SK-N-SH (cell line): ENCODE results near the gene TULP3. TPM values are rescaled to one million over a fixed set of nuclear protein-coding genes. Genes with fewer than 3 reads are reported as not detected.

Source experiments
- CTCF ChIA-PET: fragments of 300-600, 350-600 bp; formaldehyde crosslinking; extraction: SDS; loops from one replicate; lab custom pipeline; 2021; lab: Yijun Ruan, JAX
- POLR2A ChIA-PET: fragments of 350-600 bp; sonication (Branson Sonifier 250); formaldehyde crosslinking; extraction: SDS; loops from one replicate; lab custom pipeline; 2020; ENCODE audit warnings: antibody characterized with exemption, inconsistent platforms; lab: Yijun Ruan, JAX
- DNase-seq: peaks from one replicate; pipeline ENCODE4 v3.0.0; 2012
- H2AFZ ChIP-seq: fragments of 200-600 bp; sonication (generic); 2 replicates; pipeline ENCODE4 v1.8.1; 2016; ENCODE audit warnings: antibody characterized with exemption, mild to moderate bottlenecking, low read depth
- H3F3A ChIP-seq: fragments of 200-600 bp; sonication (generic); replicated peaks from 2 replicates; pipeline ENCODE3; 2016; ENCODE audit warnings: antibody characterized with exemption, mild to moderate bottlenecking; ENCODE audit not compliant: insufficient read depth
- H3K27ac ChIP-seq, 2 experiments: fragments of 200-500 bp in 1 of 2; fragments of 200-600 bp in 1 of 2; sonication (Bioruptor generic) in 1 of 2; sonication (generic), shearing (Covaris generic) in 1 of 2; 2 replicates each; pipeline versions ENCODE4 v1.5.1 to v1.6.1; 2014 to 2016; ENCODE audit warnings: low read depth in 2 of 2, inconsistent platforms in 1 of 2, low read length in 1 of 2, mild to moderate bottlenecking in 1 of 2, mixed read lengths in 1 of 2
- H3K27me3 ChIP-seq: fragments of 200-600 bp; sonication (generic), shearing (Covaris generic); 2 replicates; pipeline ENCODE4 v1.6.1; 2016; ENCODE audit warnings: mixed run types; ENCODE audit not compliant: insufficient read depth
- H3K36me3 ChIP-seq, 2 experiments: fragments of 200-500 bp in 1 of 2; fragments of 200-600 bp in 1 of 2; sonication (Bioruptor generic) in 1 of 2; sonication (generic) in 1 of 2; replicated peaks in 1 of 2; 2 replicates each; pipeline versions ENCODE3 to v1.5.1; 2014 to 2016; ENCODE audit warnings: low read length in 1 of 2, mild to moderate bottlenecking in 1 of 2; ENCODE audit not compliant: insufficient read depth in 2 of 2, control insufficient read depth in 1 of 2
- H3K4me1 ChIP-seq, 2 experiments: fragments of 200-500 bp in 1 of 2; fragments of 200-600 bp in 1 of 2; sonication (Bioruptor generic) in 1 of 2; sonication (generic), shearing (Covaris generic) in 1 of 2; 2 replicates each; pipeline versions ENCODE4 v1.5.1 to v1.6.1; 2014 to 2016; ENCODE audit warnings: low read depth in 1 of 2, low read length in 1 of 2, mixed run types in 1 of 2; ENCODE audit not compliant: insufficient read depth in 2 of 2, control insufficient read depth in 1 of 2
- H3K4me2 ChIP-seq: fragments of 200-600 bp; sonication (generic), shearing (Covaris generic); 2 replicates; pipeline ENCODE4 v1.6.1; 2017; ENCODE audit warnings: mixed run types
- H3K4me3 ChIP-seq, 2 experiments: fragments of 200-500 bp in 1 of 2; fragments of 200-600 bp in 1 of 2; sonication (Bioruptor generic) in 1 of 2; sonication (generic), shearing (Covaris generic) in 1 of 2; 2 replicates each; pipeline versions ENCODE4 v1.5.1 to v1.8.1; 2014 to 2016; ENCODE audit warnings: low read depth in 2 of 2, inconsistent platforms in 1 of 2, low read length in 1 of 2, mild to moderate bottlenecking in 1 of 2, mixed read lengths in 1 of 2, moderate library complexity in 1 of 2
- H3K79me2 ChIP-seq: fragments of 200-600 bp; sonication (generic); 2 replicates; pipeline ENCODE4 v1.8.1; 2017; ENCODE audit warnings: mild to moderate bottlenecking; ENCODE audit not compliant: insufficient read depth
- H3K9ac ChIP-seq: fragments of 200-600 bp; sonication (generic); 2 replicates; pipeline ENCODE4 v1.6.1; 2017; ENCODE audit warnings: mixed run types
- H3K9me2 ChIP-seq: fragments of 200-600 bp; sonication (generic); 2 replicates; pipeline ENCODE4 v1.6.1; 2017; ENCODE audit warnings: mixed run types
- H3K9me3 ChIP-seq: fragments of 200-600 bp; sonication (generic); 2 replicates; pipeline ENCODE4 v1.6.1; 2017; ENCODE audit warnings: mixed run types, mild to moderate bottlenecking, moderate library complexity
- H4K20me1 ChIP-seq: fragments of 200-600 bp; sonication (generic); 2 replicates; pipeline ENCODE4 v1.6.1; 2017; ENCODE audit warnings: mild to moderate bottlenecking, mixed run types; ENCODE audit not compliant: insufficient read depth
- ELF1 ChIP-seq: IDR thresholded peaks from 2 replicates; pipeline ENCODE4 v1.4.0; 2012
- EZH2phosphoT487 ChIP-seq: fragments of 200-600 bp; sonication (generic); IDR thresholded peaks from 2 replicates; pipeline ENCODE4 v1.6.1; 2017; ENCODE audit warnings: low read depth, mixed run types, mild to moderate bottlenecking, antibody characterized with exemption, moderate library complexity, borderline replicate concordance
- FOSL2 ChIP-seq: IDR thresholded peaks from 2 replicates; pipeline ENCODE4 v1.4.0; 2012; ENCODE audit warnings: low read depth, mild to moderate bottlenecking, moderate library complexity, borderline replicate concordance
- FOXJ3 ChIP-seq: sonication (generic); formaldehyde crosslinking; IDR thresholded peaks from 2 replicates; pipeline ENCODE4 v1.5.1; 2020; ENCODE audit warnings: mild to moderate bottlenecking, missing genetic modification reagents
- MAX ChIP-seq: IDR thresholded peaks from 2 replicates; pipeline ENCODE4 v1.4.0; 2012; ENCODE audit warnings: low read depth
- MEF2A ChIP-seq: IDR thresholded peaks from 2 replicates; pipeline ENCODE4 v1.4.0; 2012; ENCODE audit warnings: low read depth, borderline replicate concordance
- RCOR1 ChIP-seq: fragments of 150-350 bp; IDR thresholded peaks from 2 replicates; pipeline ENCODE4 v1.6.1; 2017; ENCODE audit warnings: antibody characterized with exemption, low read length
- RFX5 ChIP-seq: IDR thresholded peaks from 2 replicates; pipeline ENCODE4 v1.6.1; 2012; ENCODE audit warnings: mild to moderate bottlenecking, improper control_type of control experiment, low read length
- RXRA ChIP-seq: IDR thresholded peaks from 2 replicates; pipeline ENCODE4 v1.4.0; 2012; ENCODE audit warnings: low read depth, mild to moderate bottlenecking, borderline replicate concordance
- TAF1 ChIP-seq: IDR thresholded peaks from 2 replicates; pipeline ENCODE4 v1.6.1; 2012; ENCODE audit warnings: low read depth, mild to moderate bottlenecking, low read length, moderate library complexity, borderline replicate concordance
- TEAD4 ChIP-seq: IDR thresholded peaks from 2 replicates; pipeline ENCODE4 v1.4.0; 2012; ENCODE audit warnings: mild to moderate bottlenecking, borderline replicate concordance; ENCODE audit not compliant: insufficient read depth
- USF1 ChIP-seq: IDR thresholded peaks from 2 replicates; pipeline ENCODE4 v1.4.0; 2012; ENCODE audit warnings: low read depth, borderline replicate concordance
- ZBTB33 ChIP-seq: IDR thresholded peaks from 2 replicates; pipeline ENCODE4 v1.4.0; 2012; ENCODE audit warnings: low read depth, borderline replicate concordance
- WGBS: methylation state at CpG from one replicate; pipeline ENCODE4 v1.1.6; 2017; ENCODE audit warnings: low lambda C conversion rate; 5-methylcytosine and 5-hydroxymethylcytosine counted together
- polyA plus RNA-seq, 3 experiments: library from polyadenylated mRNA; depleted of rRNA; stranded (reverse); fragments of >200 nt; gene quantifications; 2 replicates each; pipeline ENCODE4 v1.2.3, GENCODE V29; 2012

TULP3 gene
- polyA plus RNA-seq, 1 of the 3 experiments (the other 2 are of a cell fraction): 22.6 TPM

GRCh38 chr12:2959505-2960389, 69.1 kb downstream of the TULP3 start (continued):
- TF ChIP-seq RXRA (no peak), MEF2A (peak; percentile 38; the same call in 1 of the 2 replicates), ELF1 (no peak), FOSL2 (0 out of 2 replicates have a peak, but pooled peaks have one; percentile 7), ZBTB33 (no peak), RFX5 (no peak), TAF1 (peak; percentile 49; the same call in 1 of the 2 replicates), FOXJ3 (no peak), TEAD4 (no peak; the same call in 1 of the 2 replicates), EZH2phosphoT487 (no peak)

GRCh38 chr12:2960390-2960956, 69.8 kb downstream of the TULP3 start:
- Histone ChIP-seq H3K27ac (no peak overlapping the region; a peak in 1 of 4 replicates), H3K4me1 (peaks cover 17 to 22% of the 10 kb centered on the region in 2 experiments)
- POLR2A ChIA-PET: no interaction called here

More at GRCh38 chr12:2960390-2960956, 69.8 kb downstream of the TULP3 start:
- Histone ChIP-seq H3K9ac (peak overlapping the region; percentile 66), H2AFZ (peak overlapping the region; percentile 72; the same call in 1 of the 2 replicates), H3K36me3 (no peaks in the 10 kb centered on the region), H3K9me2 (no peaks in the 10 kb centered on the region), H3F3A (peaks cover 20% of the 10 kb centered on the region), H4K20me1 (peaks cover 25% of the 10 kb centered on the region; the same call in 1 of the 2 replicates), H3K4me2 (peak overlapping the region; percentile 90), H3K9me3 (no peaks in the 10 kb centered on the region), H3K27me3 (no peaks in the 10 kb centered on the region), H3K79me2 (peaks cover 48% of the 10 kb centered on the region), H3K4me3 (peak overlapping the region; percentile 66 to 80)
- 59% methylated on average over 18 of the region's 18 CpGs for WGBS
- DNase-seq: no peak
- CTCF ChIA-PET: interaction anchor here (1.1 to 2.2 kb wide), 4 partner anchors 10 to 74 kb away, joined by 3 to 8 read pairs (median 3); no protein-coding TSS in a partner anchor
- TF ChIP-seq RXRA (no peak), RFX5 (no peak), RCOR1 (no peak), USF1 (no peak), MAX (no peak), TEAD4 (no peak)
